ENCODE results near the gene TOX2.

The TOX2 gene

DNA sequence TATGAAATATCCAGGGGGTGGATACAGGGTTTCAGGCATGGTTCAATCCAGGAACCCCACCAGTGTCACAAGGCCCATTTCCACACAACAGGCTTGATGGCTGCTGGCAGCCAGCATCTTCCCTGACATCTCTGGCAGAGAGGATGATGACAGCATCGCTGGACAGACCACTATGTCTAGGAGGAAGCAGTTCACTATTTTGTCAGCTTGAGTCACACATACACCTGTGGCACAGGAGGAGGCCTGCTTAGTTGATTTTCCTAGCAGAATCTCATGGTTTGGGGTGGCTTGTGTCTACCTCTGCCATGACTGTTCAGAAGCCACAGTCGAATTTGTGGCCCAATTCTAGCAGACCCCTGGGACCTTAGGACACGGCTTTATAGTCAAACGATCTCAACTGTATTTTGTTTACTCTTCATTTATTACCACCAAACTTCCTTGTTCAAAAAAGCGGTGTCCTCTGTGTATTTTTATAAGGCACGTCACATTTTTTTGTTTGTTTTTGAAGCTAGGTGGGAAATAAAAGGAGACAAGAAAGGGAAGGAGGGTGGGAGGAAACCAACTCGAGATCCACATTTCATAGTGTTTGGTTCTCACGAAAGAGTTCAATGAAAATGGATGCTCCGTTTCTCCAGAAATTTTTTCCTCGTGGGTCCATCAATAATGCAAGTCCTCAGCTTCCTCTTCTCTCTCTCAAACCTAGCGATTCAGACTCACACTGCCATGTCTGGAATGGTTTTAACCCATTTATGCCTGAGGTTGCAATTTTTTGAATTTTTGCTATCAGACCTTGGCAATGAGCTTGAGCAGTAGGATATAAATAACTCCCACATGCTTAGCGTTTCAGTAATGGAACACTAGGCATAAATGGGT is 94.4 kb downstream of the TOX2 start:
- H3K36me3 Mint-ChIP-seq (ENCODE audit: low read depth) = no peaks in the 10 kb centered on the region
- TF ChIP-seq CTCF (IDR thresholded peaks at IDR 0.05) = no peak
- DNase-seq = no peak
- peaks cover 18% of the 10 kb centered on the region for H3K27me3 Mint-ChIP-seq (ENCODE audit: low read depth, poor library complexity)
- peaks cover 9% of the 10 kb centered on the region for H3K4me1 Mint-ChIP-seq
- no peak overlapping the region for H3K27ac Mint-ChIP-seq
- H3K9me3 Mint-ChIP-seq = no peaks in the 10 kb centered on the region
- no peak overlapping the region for H3K4me3 Mint-ChIP-seq

DNA sequence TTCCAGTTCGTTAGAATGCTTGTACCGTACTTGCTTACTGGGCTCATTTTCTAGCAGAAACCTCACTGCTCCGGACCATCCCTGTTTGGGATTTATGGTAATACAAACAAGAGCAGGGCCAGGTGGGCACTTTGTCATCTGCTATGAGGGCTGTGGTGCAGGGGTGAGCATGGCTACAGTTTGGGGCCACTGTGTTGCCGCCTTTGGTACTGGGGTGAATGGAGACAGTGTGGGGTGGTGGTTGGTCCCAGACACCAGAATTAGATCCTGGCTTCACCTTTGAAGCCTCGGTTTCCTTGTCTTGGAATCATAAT is 95.0 kb downstream of the TOX2 start:
- no peaks in the 10 kb centered on the region for H3K9me3 Mint-ChIP-seq
- peaks cover 11% of the 10 kb centered on the region for H3K4me1 Mint-ChIP-seq
- no peak overlapping the region for H3K27ac Mint-ChIP-seq
- no peak for DNase-seq
- no peaks in the 10 kb centered on the region for H3K36me3 Mint-ChIP-seq (ENCODE audit: low read depth)
- no peak for TF ChIP-seq CTCF (IDR thresholded peaks at IDR 0.05)
- H3K27me3 Mint-ChIP-seq (ENCODE audit: low read depth, poor library complexity) = peaks cover 18% of the 10 kb centered on the region
- H3K4me3 Mint-ChIP-seq = no peak overlapping the region

- no peak for TF ChIP-seq CTCF (IDR thresholded peaks at IDR 0.05)
- Mint-ChIP-seq H3K27ac (no peak overlapping the region), H3K4me3 (no peak overlapping the region), H3K36me3 (ENCODE audit: low read depth) (no peaks in the 10 kb centered on the region), H3K4me1 (peaks cover 17% of the 10 kb centered on the region), H3K9me3 (no peaks in the 10 kb centered on the region), H3K27me3 (ENCODE audit: low read depth, poor library complexity) (peaks cover 18% of the 10 kb centered on the region)
- no peak for DNase-seq
Observed at GRCh38 chr20:44010162-44010704, 95.6 kb downstream of the TOX2 start.

- no peaks in the 10 kb centered on the region for H3K36me3 Mint-ChIP-seq (ENCODE audit: low read depth)
- peaks cover 25% of the 10 kb centered on the region for H3K4me1 Mint-ChIP-seq
- H3K27ac Mint-ChIP-seq = no peak overlapping the region
- peaks cover 11% of the 10 kb centered on the region for H3K27me3 Mint-ChIP-seq (ENCODE audit: low read depth, poor library complexity)
- TF ChIP-seq CTCF (IDR thresholded peaks at IDR 0.05) = no peak
- no peak for DNase-seq
- H3K4me3 Mint-ChIP-seq = no peak overlapping the region
- no peaks in the 10 kb centered on the region for H3K9me3 Mint-ChIP-seq
Observed at GRCh38 chr20:44011251-44011940, 96.7 kb downstream of the TOX2 start.

DNA sequence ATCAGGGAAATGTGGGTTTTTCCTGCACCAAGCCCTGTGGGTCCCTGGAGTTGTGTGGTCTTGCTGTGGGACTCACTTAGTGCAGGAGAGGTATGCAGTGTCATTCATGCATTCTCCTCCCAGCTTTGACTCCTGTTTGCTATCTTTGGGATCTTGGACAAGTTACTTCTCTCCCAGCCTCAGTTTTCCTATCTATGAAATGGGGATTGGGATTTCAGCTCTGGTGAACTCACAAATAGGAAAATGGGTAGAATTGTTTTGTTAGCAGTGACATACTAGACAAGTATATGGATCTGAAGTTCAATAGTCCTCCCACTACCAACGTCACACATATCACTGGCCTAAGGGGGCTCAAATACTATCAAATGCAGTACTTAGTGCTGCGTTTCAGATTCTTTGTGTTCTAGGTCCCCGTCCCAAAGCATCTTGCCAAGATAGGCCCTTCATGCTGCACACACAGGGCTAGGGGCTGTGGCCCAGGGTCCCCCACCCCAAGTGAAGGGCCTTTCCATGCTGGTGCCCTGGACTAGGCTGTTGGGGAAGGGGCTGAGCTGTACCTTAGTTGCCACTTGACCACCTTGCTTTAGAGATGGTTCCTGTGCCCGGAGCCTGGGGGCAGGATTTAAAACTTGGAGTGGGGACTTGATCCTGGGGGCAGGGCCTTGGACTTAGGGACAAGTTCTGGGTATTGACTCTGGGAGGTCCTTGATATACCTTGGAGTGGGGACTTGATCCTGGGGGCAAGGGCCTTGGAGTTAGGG is 98.0 kb downstream of the TOX2 start:
- peaks cover 25% of the 10 kb centered on the region for H3K4me1 Mint-ChIP-seq
- peaks cover 13% of the 10 kb centered on the region for H3K27me3 Mint-ChIP-seq (ENCODE audit: low read depth, poor library complexity)
- H3K9me3 Mint-ChIP-seq = no peaks in the 10 kb centered on the region
- no peak for DNase-seq
- TF ChIP-seq CTCF (IDR thresholded peaks at IDR 0.05) = no peak
- no peaks in the 10 kb centered on the region for H3K36me3 Mint-ChIP-seq (ENCODE audit: low read depth)
- H3K27ac Mint-ChIP-seq = no peak overlapping the region
- no peak overlapping the region for H3K4me3 Mint-ChIP-seq
